GM19372 (cell line): ENCODE data around the gene SLF2.
"Not testable (repeated sequence)": the region's sequence is repeated elsewhere in the genome, so short reads cannot be mapped to it uniquely, and the experiment has no call there.

Experiments
- ATAC-seq: cut with Tn5 transposase; IDR thresholded peaks from one replicate; pipeline ENCODE4 v1.9.1; 2021; ENCODE audit warnings: mild to moderate bottlenecking, low read depth, moderate library complexity; ENCODE audit not compliant: unreplicated experiment

Gene SLF2

DNA sequence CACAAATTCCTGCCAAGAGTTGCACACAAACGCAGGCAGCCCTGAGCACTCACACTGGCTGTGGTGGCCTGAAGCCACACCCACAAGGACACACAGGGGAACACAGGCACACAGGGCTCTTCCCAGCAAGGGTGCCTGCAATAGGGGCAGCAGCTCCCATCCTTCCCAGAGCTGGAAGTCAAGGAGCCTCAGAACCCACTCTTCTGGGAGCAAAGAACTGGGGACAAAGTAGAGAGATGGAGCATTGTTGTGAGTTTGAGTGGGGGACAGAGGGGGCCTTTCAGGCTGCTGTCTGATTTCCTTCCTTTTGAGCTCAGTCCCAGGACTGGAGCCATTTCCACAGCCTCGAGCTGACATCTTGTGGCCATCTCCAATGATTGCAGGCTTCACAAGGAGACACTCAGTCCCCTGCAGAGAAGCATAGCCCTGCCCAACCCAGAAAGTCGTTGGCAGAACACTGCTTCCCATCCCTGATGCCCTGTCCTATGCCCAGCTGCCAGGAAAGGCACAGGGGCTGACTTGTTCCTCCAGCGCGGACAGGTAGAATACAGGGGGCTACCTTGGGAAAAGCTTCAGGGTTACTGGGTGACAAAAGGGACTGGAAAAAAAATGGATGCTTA, 34.4 kb upstream of the SLF2 start:
- no peak for ATAC-seq

- ATAC-seq = no peak
Measured at GRCh38 chr10:100879741-100880360, 32.9 kb upstream of the SLF2 start.

- ATAC-seq = no peak
Measured at GRCh38 chr10:100881556-100882213, 31.1 kb upstream of the SLF2 start.

- ATAC-seq = no peak
Measured at GRCh38 chr10:100882252-100882651, 30.5 kb upstream of the SLF2 start.

DNA sequence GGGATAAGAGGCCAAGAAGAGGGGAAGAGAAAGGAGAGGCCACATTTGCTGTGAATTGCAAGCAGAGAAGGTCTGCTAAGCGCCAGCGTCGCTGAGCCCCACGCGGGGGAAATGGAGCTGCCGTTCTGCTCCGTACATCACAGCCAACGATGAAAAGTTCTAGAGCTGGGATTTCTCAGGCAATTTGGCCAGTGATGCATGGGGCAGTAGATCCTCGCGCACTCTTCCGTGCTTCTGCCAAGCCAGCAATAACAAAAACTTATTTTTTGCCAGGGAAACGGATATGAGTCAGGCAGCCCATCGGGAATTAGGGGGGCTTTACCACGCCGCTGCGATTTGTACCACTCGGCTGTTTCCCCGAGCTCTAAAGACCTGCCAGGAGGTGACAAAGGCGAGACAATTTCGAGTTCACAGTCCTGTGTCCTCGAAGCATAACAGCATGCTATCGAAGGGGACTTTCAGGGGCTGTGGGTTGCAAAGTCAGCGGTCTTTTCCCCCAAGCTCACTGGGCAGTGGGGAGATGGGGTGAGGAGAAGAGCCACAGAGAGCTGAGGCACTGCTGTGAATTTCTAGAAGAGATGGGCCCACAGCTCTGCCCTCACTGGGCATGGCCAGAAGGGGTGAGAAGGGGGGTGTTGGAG, 30.0 kb upstream of the SLF2 start:
- no peak for ATAC-seq

DNA sequence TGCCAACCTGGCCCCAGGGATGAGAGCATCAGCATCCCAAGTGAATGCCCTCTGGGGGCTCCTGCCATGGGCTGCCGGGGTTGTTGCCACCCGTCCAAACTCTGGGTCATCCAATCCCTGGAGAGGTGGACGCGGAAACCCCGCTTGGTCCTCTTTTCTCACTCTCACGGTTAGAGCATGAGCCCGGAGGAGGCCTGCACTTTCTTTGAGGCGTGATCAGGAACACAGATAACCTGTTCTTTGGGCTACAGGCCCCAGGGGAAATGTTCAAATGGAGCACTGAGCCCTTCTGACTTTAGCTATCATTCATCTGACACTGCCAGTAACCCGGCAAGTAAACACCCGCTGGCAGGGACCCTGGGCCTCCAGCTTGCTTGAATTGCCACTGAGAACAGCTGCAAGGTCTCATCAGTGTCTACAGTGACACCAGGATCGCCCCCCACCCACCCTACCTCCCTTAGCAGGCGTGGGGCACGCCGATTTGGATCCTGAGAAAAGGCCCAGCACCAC, 29.4 kb upstream of the SLF2 start:
- no peak for ATAC-seq

DNA sequence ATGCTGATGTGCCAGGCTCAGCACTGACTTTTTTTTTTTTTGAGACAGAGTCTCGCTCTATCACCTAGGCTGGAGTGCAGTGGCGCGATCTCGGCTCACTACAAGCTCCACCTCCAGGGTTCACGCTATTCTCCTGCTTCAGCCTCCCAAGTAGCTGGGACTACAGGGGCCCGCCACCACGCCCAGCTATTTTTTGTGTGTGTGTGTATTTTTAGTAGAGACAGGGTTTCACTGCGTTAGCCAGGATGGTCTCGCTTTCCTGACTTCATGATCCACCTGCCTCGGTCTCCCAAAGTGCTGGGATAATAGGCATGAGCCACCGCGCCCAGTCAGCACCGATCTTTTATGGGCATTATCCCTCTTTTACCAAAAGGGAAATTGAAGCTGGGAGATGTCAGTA, 27.2 kb upstream of the SLF2 start:
- not testable (repeated sequence) for ATAC-seq

GRCh38 chr10:100886091-100886490, 26.7 kb upstream of the SLF2 start:
- no peak for ATAC-seq

DNA sequence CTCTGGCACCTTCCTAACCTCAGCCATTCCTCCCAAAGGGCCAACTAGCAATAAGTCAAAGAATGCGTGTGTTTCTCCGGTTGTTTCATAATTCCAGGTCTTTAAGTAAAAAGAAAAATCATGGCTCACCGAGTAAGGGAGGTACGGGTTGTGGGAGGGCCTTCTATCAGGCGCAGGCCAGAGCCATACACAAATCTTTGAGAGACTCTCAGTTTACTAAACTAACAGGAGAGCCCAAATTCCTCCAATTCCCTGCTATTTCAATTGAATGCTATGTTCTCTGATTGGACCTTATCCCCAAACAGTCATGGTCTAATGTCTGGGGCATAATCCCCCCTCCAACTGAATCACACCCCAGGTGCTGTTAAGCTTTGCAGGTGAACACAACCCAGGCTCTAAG, 26.2 kb upstream of the SLF2 start:
- no peak for ATAC-seq

DNA sequence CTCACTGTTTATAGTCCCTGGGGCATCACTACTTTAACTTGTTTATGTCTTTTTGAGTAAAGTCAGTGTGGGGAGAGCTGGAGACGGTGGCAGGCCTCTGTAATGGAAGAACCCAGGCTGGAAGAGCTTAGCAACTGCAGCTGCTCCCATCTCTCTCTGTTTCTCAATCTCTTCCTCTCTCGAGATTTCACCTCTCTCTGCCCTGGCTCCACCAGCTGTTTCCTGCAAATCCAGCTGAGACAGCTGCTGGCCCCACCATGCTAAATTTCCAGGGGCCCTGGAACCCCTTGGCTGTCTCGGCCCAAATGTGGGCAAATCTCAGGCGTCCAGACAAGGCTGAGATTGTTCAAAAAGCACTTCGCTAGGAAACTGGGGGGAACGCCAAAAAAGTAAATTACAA, 25.8 kb upstream of the SLF2 start:
- ATAC-seq = no peak

DNA sequence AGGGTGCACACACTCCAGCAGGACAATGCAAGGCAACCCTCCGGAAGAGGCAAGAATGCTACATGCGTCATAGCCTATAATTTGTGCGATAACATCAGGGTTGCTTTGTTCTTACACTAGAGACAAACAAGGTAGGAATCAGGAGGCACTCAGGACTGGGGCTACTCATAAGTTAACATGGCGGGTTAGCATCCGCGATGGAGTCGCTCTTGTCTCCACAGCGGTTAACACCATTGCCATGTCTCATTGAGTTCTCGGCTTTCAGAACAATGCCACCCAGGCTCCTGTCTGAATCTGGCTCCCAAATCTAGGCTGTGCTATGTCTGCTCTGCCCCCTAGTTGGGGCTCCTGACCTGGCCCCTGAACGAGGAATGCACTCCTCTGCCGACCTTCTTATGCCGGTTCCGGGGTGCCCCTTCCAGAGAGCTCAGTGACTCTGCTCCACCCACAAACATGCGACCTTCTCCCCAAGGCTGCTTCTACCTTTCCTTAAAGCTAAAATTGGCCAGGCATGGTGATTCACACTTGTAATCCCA, 24.9 kb upstream of the SLF2 start:
- ATAC-seq = no peak

- no peak for ATAC-seq
Measured at GRCh38 chr10:100888957-100889356, 23.8 kb upstream of the SLF2 start.

- no peak for ATAC-seq
Measured at GRCh38 chr10:100889546-100889945, 23.2 kb upstream of the SLF2 start.

DNA sequence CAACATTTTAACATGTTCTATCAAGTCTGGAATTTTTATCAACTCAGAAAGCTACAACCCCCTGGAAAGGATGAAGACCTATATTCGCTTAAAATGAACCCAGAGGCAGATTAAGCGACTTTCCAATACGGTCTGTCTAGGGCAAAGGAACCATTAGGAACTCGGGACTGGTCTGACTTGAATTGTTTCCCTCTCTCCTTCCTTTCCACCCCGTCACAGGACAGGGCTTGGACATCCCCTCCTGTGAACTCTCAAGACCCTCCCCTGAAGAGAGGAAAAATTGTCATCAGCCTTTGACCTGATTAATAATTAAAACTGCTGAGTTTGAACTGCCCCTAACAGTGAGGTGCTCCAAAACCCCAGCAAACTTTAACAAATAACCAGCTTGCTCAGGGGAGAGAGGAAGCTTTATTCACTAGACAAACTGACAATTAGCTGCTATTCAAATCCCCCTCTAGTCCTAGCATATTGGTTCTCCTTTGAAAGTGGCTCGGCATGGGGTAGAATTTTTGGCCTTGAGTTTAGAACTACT, 22.6 kb upstream of the SLF2 start:
- ATAC-seq = no peak

DNA sequence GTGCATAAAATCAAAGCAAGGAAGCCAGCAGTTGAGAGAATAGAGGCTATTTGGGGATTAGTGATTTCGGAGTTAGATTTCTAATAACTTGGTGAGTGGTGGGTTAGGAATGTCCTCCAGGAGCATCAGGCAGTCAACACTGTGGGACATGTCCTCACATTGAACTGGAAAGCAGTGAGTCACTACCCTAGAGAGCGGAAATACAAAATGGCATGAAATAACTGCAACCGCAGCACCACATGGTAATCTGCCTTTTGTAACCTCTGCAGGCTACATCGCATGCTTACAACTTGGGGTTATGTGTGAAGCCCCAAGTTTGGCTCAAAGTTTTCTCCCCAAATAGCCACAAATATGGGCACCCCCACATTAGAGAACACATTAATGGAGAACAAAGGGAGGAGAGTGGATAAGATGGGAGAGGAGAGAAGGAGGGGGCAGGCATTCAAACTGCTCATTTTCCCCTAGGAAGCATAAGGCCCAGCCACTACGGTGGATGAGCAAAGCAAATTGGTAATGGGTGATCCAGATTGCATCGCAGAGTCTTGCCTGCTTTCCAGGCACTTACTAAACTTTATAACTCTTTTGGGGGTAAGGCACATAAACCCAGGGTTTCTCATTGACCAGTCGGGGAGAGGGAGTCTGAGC, 22.0 kb upstream of the SLF2 start:
- no peak for ATAC-seq

- ATAC-seq = no peak
Measured at GRCh38 chr10:100894033-100894432, 18.7 kb upstream of the SLF2 start.

DNA sequence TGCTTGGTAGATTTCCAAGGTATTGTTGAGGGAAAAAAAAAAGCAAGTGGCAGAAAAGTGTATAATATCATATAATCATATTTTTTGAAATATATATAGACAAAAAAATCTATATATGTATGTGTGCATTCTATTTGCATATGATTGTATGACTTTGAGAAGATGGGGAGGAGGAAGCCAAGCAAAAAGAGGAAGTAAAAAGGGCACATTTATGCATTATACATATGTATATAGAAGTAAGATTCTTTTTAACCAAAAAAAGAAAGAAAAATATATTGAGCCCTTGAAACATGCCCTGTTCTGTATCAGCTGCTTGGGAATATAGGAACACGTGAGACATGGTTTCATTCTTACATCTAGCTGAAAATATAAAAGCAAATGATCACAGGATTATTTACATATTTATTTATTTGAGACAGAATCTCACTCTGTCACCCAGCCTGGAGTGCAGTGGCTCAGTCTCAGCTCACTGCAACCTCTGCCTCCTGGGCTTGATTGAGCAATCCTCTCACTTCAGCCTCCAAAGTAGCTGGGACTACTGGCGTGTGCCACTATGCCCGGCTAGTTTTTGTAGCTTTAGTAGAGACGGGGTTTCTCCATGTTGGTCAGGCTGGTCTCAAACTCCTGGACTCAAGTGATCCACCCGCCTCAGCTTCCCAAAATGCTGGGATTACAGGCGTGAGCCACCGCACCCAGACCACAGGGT, 18.0 kb upstream of the SLF2 start:
- ATAC-seq = no peak

GRCh38 chr10:100895346-100895745, 17.4 kb upstream of the SLF2 start:
- no peak for ATAC-seq

- ATAC-seq = no peak
Measured at GRCh38 chr10:100895896-100896295, 16.9 kb upstream of the SLF2 start.
